GM12878 (cell line): ENCODE data around the gene PHLDA2. TPM values are rescaled to one million over a fixed set of nuclear protein-coding genes. Genes with fewer than 3 reads are reported as not detected.

Experiments used
- ATAC-seq: fragments of 200-7000 bp; cut with Tn5 transposase; 3 replicates; pipeline ENCODE4 v1.9.1; 2020; ENCODE audit warnings: mild to moderate bottlenecking, moderate library complexity
- BruUV-seq: library from RNA; stranded (reverse); fragments of 400-500 nt; replicated peaks from 2 replicates; lab custom pipeline; 2021; lab: Mats Ljungman, UMichigan
- CTCF ChIA-PET: fragments of 300-600 bp; sonication (Branson Sonifier 250); formaldehyde crosslinking; extraction: SDS; loops from one replicate; lab custom pipeline; 2021; ENCODE audit warnings: inconsistent platforms; lab: Yijun Ruan, JAX
- POLR2A ChIA-PET: fragments of 350-600 bp; formaldehyde crosslinking; extraction: SDS; loops from one replicate; lab custom pipeline; 2021; ENCODE audit warnings: inconsistent platforms; lab: Charles Lee
- RAD21 ChIA-PET: fragments of 300-600 bp; sonication (Branson Sonifier 250); formaldehyde crosslinking; loops from one replicate; lab custom pipeline; 2023; ENCODE audit warnings: antibody characterized with exemption; ENCODE audit not compliant: unreplicated experiment; lab: Charles Lee
- SMC1A ChIA-PET: fragments of 300-600 bp; sonication (Branson Sonifier 250); formaldehyde crosslinking; loops from one replicate; lab custom pipeline; 2023; ENCODE audit not compliant: unreplicated experiment, uncharacterized antibody; lab: Charles Lee
- DNase-seq: peaks from one replicate; pipeline ENCODE4 v3.0.0-alpha.2; 2011; ENCODE audit warnings: low read depth, low spot score
- FAIRE-seq: peaks from 3 replicates; lab custom pipeline; 2011; peaks lifted over from hg19 to GRCh38; lab: Jason Lieb, UNC
- H2AFZ ChIP-seq: 2 replicates; pipeline ENCODE4 v1.6.0; 2011; ENCODE audit warnings: low read depth, low read length, control low read depth; ENCODE audit not compliant: control insufficient read depth
- H3K27ac ChIP-seq: 2 replicates; pipeline ENCODE4 v1.5.1; 2011; ENCODE audit warnings: control low read depth; ENCODE audit not compliant: control insufficient read depth, insufficient read depth
- H3K27me3 ChIP-seq, 2 experiments: replicated peaks in 1 of 2; 2 replicates each; pipeline versions ENCODE4 v1.6.0 to v1.6.1; 2011; ENCODE audit warnings: low read length in 1 of 2; ENCODE audit not compliant: control insufficient read depth in 2 of 2, insufficient read depth in 2 of 2
- H3K36me3 ChIP-seq, 2 experiments: 2 replicates each; pipeline ENCODE4 v1.5.1; 2011; ENCODE audit warnings: low read length in 1 of 2; ENCODE audit not compliant: control insufficient read depth in 2 of 2, insufficient read depth in 2 of 2
- H3K4me1 ChIP-seq: 2 replicates; pipeline ENCODE4 v1.6.1; 2011; ENCODE audit warnings: mild to moderate bottlenecking, low read length, moderate library complexity, mixed read lengths; ENCODE audit not compliant: control insufficient read depth, insufficient read depth
- H3K4me2 ChIP-seq: 2 replicates; pipeline ENCODE4 v1.6.0; 2011; ENCODE audit warnings: control low read depth; ENCODE audit not compliant: control insufficient read depth, insufficient read depth
- H3K4me3 ChIP-seq: fragments of 200-600 bp; sonication (generic); 2 replicates; pipeline ENCODE4 v1.5.1; 2016
- H3K79me2 ChIP-seq: 2 replicates; pipeline ENCODE4 v1.6.0; 2011; ENCODE audit warnings: low read length; ENCODE audit not compliant: control insufficient read depth, insufficient read depth
- H3K9ac ChIP-seq: 2 replicates; pipeline ENCODE4 v1.8.0; 2011; ENCODE audit warnings: low read length, control low read depth, mixed read lengths; ENCODE audit not compliant: control insufficient read depth, insufficient read depth
- H3K9me3 ChIP-seq: replicated peaks from 3 replicates; pipeline ENCODE4 v1.5.1; 2011; ENCODE audit warnings: mild to moderate bottlenecking, low read length; ENCODE audit not compliant: control insufficient read depth, insufficient read depth
- H4K20me1 ChIP-seq: 2 replicates; pipeline ENCODE4 v1.6.0; 2011; ENCODE audit not compliant: control insufficient read depth, insufficient read depth
- CEBPB ChIP-seq, 2 experiments: fragments of 150-350 bp in 1 of 2; IDR thresholded peaks; 2 replicates each; pipeline ENCODE4 v1.6.1; 2012 to 2014; ENCODE audit warnings: low read depth in 2 of 2, low read length in 2 of 2, borderline replicate concordance in 1 of 2, inconsistent platforms in 1 of 2
- NFYB ChIP-seq: IDR thresholded peaks from 2 replicates; pipeline ENCODE4 v1.6.1; 2011; ENCODE audit warnings: low read depth, mild to moderate bottlenecking, low read length, improper control_type of control experiment, moderate library complexity; ENCODE audit not compliant: insufficient read depth
- WGBS: methylation state at CpG from one replicate; pipeline ENCODE4 v1.1.6; 2016; ENCODE audit warnings: low lambda C conversion rate; ENCODE audit not compliant: insufficient replicate concordance, insufficient coverage; ENCODE audit errors: missing lambda C conversion rate; 5-methylcytosine and 5-hydroxymethylcytosine counted together
- in situ Hi-C: fragments of 300-500 bp; cut with MboI; formaldehyde crosslinking; loops from 9 replicates; pipeline ENCODE4 v1.14.3; 2018; ENCODE audit warnings: mixed read lengths
- intact Hi-C: fragments of 100-400 bp; cut with micrococcal nuclease; formaldehyde crosslinking; loops from one replicate; pipeline ENCODE4 v1.14.2; 2022; ENCODE audit not compliant: unreplicated experiment
- polyA plus RNA-seq, 11 experiments: library from polyadenylated mRNA; depleted of rRNA in 4 of 11; unstranded in 6 of 11; stranded (reverse) in 5 of 11; fragments of >200 nt; fragmentation: Nextera tagmentation in 4 of 11; fragmentation: Illumina TruSeq in 1 of 11; extraction: Ambion mirVana in 4 of 11; extraction: Trizol in 1 of 11; gene quantifications; 1 replicate in 1 of 11; 2 replicates in 10 of 11; pipeline versions ENCODE4 v1.2.1 to v1.2.3, GENCODE V29; 2011 to 2016; ENCODE audit warnings: inconsistent platforms in 2 of 11, missing spikeins in 2 of 11, low read depth in 1 of 11
- total RNA-seq, 4 experiments: library from RNA; depleted of rRNA in 3 of 4; stranded (reverse); fragments of >200 nt in 3 of 4; fragmentation: Illumina TruSeq in 1 of 4; extraction: Trizol in 1 of 4; gene quantifications; 2 replicates each; pipeline versions ENCODE4 v1.2.1 to v1.2.3, GENCODE V29; 2013 to 2021
- TF ChIP-seq, protein P1 (sequence below): fragments of 450-650 bp; IDR thresholded peaks from 2 replicates; pipeline ENCODE4 v1.6.1; 2017; ENCODE audit warnings: mild to moderate bottlenecking, moderate library complexity
- TF ChIP-seq, protein P2 (sequence below): IDR thresholded peaks from 2 replicates; pipeline ENCODE4 v1.6.1; 2011; ENCODE audit warnings: borderline replicate concordance, low read depth, mild to moderate bottlenecking, moderate library complexity, mixed read lengths, low read length; ENCODE audit not compliant: insufficient read depth; ENCODE audit errors: extremely low read length
- TF ChIP-seq, protein P3 (sequence below): fragments of 150-350 bp; IDR thresholded peaks from 2 replicates; pipeline ENCODE4 v1.6.1; 2016; ENCODE audit warnings: low read depth, low read length

The PHLDA2 gene
- total and polyA plus RNA-seq, 10 of the 15 experiments (the other 5 are each of a cell fraction or from before 2014, with no cell fraction given) = 0.15 to 0.49 (median 0.16) TPM; not detected in 7

DNA sequence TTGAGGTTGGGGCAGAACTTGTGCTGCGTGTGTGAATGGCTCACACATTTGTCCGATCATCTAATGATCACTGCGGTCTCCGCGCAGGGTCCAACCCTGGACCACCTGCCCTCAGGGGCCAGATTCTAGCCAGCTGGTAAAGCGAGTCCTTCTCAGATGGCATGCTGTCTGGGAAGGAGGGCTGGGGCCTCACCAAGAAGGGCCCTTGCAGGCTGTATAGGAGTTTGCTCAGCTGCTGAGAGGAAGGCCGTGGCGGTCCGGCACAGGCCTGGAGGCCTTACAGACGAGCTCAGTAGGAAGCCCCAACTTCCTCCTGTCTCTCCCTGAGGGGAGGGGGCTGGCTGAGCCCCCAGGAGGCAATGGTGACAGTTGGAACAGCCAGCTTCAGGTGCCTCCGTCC lies 13.7 kb downstream of the PHLDA2 start (continued):
- TF ChIP-seq, protein P1, sequence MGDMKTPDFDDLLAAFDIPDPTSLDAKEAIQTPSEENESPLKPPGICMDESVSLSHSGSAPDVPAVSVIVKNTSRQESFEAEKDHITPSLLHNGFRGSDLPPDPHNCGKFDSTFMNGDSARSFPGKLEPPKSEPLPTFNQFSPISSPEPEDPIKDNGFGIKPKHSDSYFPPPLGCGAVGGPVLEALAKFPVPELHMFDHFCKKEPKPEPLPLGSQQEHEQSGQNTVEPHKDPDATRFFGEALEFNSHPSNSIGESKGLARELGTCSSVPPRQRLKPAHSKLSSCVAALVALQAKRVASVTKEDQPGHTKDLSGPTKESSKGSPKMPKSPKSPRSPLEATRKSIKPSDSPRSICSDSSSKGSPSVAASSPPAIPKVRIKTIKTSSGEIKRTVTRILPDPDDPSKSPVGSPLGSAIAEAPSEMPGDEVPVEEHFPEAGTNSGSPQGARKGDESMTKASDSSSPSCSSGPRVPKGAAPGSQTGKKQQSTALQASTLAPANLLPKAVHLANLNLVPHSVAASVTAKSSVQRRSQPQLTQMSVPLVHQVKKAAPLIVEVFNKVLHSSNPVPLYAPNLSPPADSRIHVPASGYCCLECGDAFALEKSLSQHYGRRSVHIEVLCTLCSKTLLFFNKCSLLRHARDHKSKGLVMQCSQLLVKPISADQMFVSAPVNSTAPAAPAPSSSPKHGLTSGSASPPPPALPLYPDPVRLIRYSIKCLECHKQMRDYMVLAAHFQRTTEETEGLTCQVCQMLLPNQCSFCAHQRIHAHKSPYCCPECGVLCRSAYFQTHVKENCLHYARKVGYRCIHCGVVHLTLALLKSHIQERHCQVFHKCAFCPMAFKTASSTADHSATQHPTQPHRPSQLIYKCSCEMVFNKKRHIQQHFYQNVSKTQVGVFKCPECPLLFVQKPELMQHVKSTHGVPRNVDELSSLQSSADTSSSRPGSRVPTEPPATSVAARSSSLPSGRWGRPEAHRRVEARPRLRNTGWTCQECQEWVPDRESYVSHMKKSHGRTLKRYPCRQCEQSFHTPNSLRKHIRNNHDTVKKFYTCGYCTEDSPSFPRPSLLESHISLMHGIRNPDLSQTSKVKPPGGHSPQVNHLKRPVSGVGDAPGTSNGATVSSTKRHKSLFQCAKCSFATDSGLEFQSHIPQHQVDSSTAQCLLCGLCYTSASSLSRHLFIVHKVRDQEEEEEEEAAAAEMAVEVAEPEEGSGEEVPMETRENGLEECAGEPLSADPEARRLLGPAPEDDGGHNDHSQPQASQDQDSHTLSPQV = no peak
- no peak for TF ChIP-seq CEBPB (IDR thresholded peaks at IDR 0.05; ENCODE audit: borderline replicate concordance in 1 of 2, low read depth in 2 of 2, low read length in 2 of 2)
- TF ChIP-seq NFYB = no peak

DNA sequence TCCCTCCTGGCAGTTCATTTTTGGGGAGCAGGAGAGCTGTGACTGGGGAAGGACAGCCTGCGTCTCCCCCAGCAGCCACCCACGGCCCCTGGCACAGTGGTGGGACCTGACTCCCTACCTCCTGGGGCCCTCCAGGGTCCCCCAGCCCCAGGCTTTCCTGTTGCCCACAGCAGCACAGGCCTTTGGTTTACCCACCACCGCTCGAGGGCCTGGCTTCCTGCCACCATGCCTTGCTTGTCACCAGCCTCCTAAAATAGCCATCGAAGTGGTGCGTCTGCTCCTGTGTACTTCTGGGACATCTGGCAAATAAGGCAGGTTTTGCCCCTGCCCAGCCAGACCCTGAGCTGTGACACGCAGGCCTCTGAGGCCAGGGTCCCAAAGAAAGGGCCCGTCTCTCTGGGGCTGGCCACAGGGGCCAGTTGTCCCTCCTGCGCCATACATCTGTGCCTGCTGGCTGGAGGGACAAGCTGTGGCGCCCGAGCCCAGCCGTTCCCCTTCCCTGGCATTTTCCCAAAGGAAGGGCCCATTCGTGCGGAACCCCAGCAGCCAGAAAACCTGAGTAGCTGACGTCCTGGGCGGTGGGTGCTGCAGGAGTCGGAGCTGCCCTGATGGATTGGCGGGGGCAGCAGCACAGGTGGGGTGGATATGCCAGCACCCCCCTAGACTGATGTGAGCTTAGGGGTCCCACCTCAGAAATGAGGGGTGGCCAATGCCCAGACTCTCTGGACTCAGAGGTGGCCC lies 14.6 kb downstream of the PHLDA2 start:
- CTCF ChIA-PET = no interaction called here
- DNase-seq (no peak), ATAC-seq (no peak), FAIRE-seq (no peak)
- no peak overlapping the region for H3K9ac ChIP-seq
- RAD21 ChIA-PET = no interaction called here
- no peak overlapping the region for H2AFZ ChIP-seq
- 55% methylated on average over 18 of the region's 18 CpGs for WGBS
- BruUV-seq = no TSS peak
- no peaks in the 10 kb centered on the region for H3K27me3 ChIP-seq
- H3K4me2 ChIP-seq = no peak overlapping the region
- TF ChIP-seq, protein P2, sequence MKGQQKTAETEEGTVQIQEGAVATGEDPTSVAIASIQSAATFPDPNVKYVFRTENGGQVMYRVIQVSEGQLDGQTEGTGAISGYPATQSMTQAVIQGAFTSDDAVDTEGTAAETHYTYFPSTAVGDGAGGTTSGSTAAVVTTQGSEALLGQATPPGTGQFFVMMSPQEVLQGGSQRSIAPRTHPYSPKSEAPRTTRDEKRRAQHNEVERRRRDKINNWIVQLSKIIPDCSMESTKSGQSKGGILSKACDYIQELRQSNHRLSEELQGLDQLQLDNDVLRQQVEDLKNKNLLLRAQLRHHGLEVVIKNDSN = no peak
- TF ChIP-seq, protein P3, sequence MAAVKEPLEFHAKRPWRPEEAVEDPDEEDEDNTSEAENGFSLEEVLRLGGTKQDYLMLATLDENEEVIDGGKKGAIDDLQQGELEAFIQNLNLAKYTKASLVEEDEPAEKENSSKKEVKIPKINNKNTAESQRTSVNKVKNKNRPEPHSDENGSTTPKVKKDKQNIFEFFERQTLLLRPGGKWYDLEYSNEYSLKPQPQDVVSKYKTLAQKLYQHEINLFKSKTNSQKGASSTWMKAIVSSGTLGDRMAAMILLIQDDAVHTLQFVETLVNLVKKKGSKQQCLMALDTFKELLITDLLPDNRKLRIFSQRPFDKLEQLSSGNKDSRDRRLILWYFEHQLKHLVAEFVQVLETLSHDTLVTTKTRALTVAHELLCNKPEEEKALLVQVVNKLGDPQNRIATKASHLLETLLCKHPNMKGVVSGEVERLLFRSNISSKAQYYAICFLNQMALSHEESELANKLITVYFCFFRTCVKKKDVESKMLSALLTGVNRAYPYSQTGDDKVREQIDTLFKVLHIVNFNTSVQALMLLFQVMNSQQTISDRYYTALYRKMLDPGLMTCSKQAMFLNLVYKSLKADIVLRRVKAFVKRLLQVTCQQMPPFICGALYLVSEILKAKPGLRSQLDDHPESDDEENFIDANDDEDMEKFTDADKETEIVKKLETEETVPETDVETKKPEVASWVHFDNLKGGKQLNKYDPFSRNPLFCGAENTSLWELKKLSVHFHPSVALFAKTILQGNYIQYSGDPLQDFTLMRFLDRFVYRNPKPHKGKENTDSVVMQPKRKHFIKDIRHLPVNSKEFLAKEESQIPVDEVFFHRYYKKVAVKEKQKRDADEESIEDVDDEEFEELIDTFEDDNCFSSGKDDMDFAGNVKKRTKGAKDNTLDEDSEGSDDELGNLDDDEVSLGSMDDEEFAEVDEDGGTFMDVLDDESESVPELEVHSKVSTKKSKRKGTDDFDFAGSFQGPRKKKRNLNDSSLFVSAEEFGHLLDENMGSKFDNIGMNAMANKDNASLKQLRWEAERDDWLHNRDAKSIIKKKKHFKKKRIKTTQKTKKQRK = no peak
- no peak overlapping the region for H3K27ac ChIP-seq
- in situ Hi-C loops (no loop called here), intact Hi-C loops (no loop called here)
- no peaks in the 10 kb centered on the region for H3K79me2 ChIP-seq
- H4K20me1 ChIP-seq = no peaks in the 10 kb centered on the region
- POLR2A ChIA-PET = no interaction called here
- SMC1A ChIA-PET = no interaction called here
- H3K4me1 ChIP-seq = no peaks in the 10 kb centered on the region
- no peaks in the 10 kb centered on the region for H3K36me3 ChIP-seq
- no peak overlapping the region for H3K4me3 ChIP-seq
- H3K9me3 ChIP-seq = no peaks in the 10 kb centered on the region
